ENCODE data around the gene ITPR3.

The ITPR3 gene

DNA sequence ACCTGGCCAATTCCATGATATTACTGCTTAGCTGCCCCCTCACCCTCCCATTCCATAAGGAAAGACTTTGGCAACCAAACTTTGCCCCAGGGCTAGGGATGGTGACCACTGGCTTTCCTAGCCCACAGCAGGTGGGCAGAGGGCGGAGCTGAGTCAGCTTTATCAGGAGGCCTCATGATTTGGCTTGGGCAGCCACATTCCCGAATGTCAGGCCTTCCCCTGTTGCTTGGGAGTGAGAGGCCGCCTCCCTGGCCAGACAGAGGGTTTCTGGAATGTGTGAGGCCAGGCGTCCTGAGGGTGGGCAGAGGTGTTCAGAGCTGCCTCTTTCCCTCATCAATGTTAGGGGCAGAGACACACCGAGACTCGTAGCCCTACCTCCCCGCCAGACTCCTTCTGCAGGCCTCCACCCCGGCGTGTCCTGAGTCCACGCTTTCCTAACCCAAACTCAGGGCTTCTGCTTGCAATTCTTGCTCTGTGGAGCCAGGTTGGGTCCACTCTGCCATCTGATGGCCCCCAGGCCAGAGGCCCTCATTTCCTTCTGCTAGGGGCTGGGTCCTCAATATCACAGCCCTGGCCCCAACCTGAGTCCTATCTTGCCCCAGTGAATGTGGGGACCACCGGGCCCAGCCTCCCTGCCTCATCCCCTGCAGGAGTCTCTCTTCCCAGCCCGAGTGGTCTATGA, 71.1 kb downstream of the ITPR3 start:
- no peak for TF ChIP-seq ZNF274 (IDR thresholded peaks at IDR 0.05; ENCODE audit: low read depth, low read length)
- H3K4me3 ChIP-seq (ENCODE audit: low read length) = no peak overlapping the region

DNA sequence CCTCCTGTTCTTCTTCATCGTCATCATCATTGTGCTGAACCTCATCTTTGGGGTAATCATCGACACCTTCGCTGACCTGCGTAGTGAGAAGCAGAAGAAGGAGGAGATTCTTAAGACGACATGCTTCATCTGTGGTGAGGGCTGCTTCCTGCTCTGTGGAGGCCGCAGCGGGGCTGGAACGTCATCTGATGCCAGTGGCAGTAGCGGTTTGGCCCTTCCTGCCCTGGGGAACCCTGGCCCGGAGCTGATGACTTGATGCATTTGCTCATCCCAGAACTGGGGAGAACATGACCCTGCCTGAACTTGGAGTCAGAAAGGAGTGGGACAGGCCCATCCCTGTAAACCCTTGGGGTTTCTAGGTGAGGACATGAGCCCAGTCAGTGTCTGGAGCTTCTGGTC, 71.6 kb downstream of the ITPR3 start:
- TF ChIP-seq ZNF274 (IDR thresholded peaks at IDR 0.05; ENCODE audit: low read depth, low read length) = no peak
- no peak overlapping the region for H3K4me3 ChIP-seq (ENCODE audit: low read length)

DNA sequence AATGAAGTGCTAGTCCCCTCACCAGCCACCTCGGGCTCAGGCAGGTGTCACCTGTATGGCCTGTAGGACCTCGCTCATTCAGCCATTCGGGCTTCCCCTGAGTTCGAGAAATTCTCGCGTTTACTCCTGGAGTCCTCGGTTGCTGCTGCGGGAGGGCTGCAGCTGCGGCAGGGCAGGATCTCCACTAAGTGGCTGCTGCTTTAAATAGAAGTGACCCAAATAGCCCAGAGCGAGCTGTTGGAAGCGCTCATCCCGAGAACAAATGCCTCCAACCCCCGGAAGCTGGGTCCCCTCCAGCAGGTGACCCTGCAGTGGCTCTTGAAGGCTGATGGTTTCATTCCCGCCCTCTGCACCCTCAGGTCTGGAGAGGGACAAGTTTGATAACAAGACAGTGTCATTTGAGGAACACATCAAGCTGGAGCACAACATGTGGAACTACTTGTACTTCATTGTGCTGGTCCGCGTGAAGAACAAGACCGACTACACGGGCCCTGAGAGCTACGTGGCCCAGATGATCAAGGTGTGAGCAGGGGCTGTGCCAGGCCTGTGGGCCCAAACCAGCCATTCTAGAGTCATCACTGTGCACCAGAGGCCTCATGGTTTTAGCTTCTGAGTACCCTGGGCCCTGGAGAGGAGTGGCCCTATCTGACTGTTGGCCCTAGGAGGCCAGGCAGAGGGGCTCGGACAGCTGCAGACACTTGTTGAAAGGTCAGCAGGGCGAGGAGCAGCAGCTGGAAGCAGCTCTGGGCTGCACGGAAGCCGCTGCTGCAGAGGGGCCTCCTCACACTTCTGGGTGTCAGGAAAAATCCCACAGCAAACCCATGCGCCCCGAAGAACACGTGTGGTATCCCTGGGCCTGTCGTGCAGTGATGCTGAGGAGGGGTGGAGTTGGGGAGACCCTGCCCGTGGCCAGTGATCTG, 72.3 kb downstream of the ITPR3 start:
- H3K4me3 ChIP-seq (ENCODE audit: low read length) = no peak overlapping the region

DNA sequence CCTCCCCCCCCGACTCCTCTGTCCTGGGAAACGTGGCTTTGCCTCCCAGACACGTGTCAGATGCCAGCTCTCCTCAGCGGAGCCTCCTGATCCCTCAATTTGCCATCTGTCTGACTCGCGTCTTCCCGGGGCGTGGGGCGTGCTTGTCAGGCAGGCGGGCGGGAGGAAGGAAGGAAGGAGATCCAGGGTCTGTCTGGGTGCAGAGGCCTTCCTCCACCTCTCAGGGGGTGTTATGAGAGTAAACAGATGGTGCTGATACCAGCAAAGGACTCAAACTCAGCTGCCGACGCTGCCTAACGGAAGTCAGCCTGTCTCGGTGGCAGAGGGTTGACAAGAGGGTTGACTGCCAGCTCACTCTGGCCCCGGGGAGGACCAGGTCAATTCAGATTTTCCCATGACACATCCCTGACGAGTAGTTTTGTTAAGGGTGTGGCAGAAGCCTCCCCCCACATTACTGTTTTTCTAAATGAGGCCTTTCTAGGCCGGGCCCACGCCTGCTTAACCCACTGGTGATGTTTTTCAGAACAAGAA, 73.3 kb downstream of the ITPR3 start:
- no peak for TF ChIP-seq ZNF274 (IDR thresholded peaks at IDR 0.05; ENCODE audit: low read depth, low read length)
- no peak overlapping the region for H3K4me3 ChIP-seq (ENCODE audit: low read length)

More for the DNA sequence above, 72.3 kb downstream of the ITPR3 start:
- TF ChIP-seq ZNF274 (IDR thresholded peaks at IDR 0.05; ENCODE audit: low read depth, low read length) = no peak

DNA sequence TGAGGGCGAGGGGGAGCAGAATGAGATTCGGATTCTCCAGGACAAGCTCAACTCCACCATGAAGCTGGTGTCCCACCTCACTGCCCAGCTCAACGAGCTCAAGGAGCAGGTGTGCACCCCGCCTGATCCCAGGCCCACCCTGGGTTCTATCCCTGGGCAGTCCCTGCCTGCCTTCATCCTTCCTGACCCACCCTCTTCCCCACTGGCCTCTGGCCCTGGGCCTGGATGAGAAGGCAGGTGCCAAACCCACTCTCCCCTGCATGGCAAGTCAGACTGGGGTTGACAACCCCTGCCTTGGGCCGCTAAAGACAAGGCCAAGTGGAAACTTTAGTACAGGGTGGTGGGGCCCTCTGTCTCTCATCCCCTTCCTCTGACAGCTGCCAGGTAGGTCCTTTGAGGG, 73.9 kb downstream of the ITPR3 start:
- no peak for TF ChIP-seq ZNF274 (IDR thresholded peaks at IDR 0.05; ENCODE audit: low read depth, low read length)

DNA sequence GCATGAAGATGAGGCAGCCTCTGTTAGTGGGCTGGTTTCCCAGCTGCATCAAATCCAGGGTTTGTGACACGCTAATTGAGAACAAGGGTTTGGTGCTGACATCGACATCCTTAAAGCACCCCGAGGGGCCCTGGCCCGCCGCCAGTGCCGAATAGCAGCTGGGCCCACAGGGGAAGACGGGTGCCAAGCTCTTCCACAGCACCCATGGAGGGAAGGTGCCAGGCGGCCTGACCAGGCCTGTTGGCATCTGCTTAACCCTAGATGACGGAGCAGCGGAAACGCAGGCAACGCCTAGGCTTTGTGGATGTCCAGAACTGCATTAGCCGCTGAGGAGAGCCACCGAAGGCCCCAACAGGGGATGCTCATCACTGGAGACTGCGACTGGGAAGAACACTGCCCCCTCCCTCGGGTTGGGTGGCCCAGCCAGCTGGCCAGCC, 74.3 kb downstream of the ITPR3 start:
- no peak overlapping the region for H3K4me3 ChIP-seq (ENCODE audit: low read length)
- TF ChIP-seq ZNF274 (IDR thresholded peaks at IDR 0.05; ENCODE audit: low read depth, low read length) = no peak

More for the DNA sequence above, 73.9 kb downstream of the ITPR3 start:
- H3K4me3 ChIP-seq (ENCODE audit: low read length) = no peak overlapping the region

DNA sequence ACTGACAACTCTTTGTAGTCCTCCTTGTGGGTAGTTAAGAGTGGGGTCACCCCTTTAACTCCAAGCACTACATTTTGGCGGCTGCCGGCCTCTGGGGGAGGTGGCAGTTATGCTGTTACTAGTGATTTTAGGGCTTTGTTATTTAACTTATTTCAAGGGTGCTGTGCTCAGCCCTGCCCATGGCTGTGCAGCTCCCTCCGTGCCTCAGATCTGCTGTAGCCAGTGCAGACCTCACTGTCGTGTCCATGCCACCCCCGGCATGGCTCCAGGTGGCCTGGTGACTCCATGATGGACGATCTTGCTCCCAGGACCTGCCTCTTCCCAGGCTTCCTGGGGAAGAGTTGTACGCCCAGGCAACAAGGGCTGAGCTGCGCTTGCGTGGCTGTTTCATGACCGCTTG, 75.0 kb downstream of the ITPR3 start:
- H3K4me3 ChIP-seq (ENCODE audit: low read length) = no peak overlapping the region
- no peak for TF ChIP-seq ZNF274 (IDR thresholded peaks at IDR 0.05; ENCODE audit: low read depth, low read length)

DNA sequence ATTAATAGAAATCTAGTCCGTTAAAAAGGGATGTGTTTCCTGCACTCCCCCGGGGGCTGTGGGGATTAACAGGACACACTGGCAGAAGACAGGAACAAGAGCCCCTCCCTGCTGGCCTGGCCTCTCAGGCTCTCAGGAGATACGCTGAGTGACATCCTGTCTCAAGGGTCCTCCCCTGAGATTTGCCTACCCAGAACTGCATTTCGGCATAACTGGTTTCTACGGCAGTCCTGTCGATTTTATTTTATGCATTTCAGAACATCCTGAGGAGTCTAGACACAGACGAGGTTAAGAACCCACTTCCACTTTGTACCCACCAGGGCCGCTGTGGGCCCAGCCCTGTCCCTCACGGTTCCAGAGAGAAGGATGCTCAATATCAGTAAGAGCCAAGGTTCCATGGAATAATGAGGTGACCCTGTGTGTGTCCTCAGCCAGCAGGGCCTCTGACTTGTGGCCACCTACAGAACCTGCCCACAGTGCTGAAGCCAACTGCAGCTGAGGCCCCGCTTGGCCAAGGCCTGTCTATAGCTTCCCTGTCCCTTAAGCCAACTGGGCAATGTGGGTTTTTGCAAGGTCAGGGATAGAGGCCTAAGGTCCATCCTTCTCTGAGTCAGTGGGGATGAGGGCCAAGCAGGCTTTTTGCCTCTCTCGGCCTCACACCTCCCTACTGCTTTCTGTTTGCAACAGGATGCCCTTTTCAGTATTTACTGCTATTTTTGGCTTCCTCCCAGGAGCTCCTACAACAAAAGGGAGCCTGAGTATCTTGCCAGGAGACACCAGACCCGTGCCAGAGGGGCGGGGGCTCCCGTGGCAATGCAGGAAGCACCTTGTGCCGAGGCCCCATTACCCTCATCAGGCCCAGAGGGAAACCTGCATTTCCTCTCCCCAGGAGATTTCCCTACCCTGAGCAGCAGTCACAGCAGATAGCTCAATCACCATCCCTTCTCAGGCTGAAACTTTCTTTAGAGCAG, 75.7 kb downstream of the ITPR3 start:
- TF ChIP-seq ZNF274 (IDR thresholded peaks at IDR 0.05; ENCODE audit: low read depth, low read length) = no peak
- H3K4me3 ChIP-seq (ENCODE audit: low read length) = no peak overlapping the region; the same call in 1 of the 2 replicates

DNA sequence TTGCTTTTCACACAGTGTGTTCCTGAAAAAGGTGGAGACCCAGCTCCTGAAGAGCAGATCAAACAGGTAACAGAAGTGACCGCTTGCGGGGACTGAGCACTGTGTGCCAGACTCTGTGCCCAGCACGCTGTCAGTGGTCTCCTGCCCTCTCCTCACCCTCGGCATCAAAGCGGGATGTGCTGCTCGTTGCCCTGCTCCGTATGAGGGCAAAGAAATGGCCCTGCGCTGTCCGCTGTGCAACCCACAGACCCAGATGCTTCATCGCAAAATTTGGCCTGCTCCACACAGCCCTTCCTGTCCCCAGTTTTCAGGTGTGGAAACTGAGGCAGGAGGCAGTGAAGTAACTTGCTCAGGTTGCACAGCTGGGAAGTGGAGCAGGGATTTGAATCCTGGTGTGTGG, 76.7 kb downstream of the ITPR3 start:
- no peak for TF ChIP-seq ZNF274 (IDR thresholded peaks at IDR 0.05; ENCODE audit: low read depth, low read length)
- H3K4me3 ChIP-seq (ENCODE audit: low read length) = no peak overlapping the region

DNA sequence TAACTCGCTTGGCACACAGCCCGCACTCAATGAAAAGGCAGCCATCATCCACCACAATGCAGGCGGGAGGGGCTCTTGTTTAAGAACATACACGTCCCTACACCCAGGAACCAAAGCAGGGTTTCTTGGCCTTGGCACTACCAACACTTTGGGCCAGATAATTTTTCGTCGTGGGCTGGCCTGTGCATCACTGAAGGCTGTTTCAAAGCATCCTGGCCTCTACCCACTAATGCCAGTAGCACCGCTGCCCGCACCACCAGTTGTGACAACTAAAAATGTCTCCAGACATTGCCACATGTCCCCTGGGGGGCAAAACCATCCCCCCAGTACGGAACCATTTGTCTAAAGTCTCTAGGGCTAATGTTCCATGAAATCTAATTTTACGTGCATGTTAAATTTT, 77.4 kb downstream of the ITPR3 start:
- TF ChIP-seq ZNF274 (IDR thresholded peaks at IDR 0.05; ENCODE audit: low read depth, low read length) = no peak
- H3K4me3 ChIP-seq (ENCODE audit: low read length) = no peak overlapping the region

DNA sequence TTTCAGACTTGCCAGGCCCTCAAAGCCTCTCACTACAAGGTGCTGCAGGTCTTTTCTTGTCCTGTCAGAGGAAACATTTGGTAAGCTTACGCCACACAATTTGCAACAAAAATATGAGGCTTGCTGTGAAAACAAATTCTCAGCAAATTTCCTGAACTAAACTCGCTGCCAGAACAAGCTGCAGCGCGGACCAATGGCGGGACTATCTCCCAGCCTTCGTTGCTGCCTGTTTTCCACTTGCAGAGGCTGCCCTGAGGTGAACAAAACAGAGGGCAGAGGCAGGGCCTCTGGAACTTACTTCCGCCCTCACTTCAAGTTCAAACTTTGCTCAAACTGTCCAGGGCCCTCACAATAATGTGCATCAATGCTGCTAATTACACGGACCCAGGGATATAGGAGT, 78.0 kb downstream of the ITPR3 start:
- H3K4me3 ChIP-seq (ENCODE audit: low read length) = no peak overlapping the region
- no peak for TF ChIP-seq ZNF274 (IDR thresholded peaks at IDR 0.05; ENCODE audit: low read depth, low read length)

DNA sequence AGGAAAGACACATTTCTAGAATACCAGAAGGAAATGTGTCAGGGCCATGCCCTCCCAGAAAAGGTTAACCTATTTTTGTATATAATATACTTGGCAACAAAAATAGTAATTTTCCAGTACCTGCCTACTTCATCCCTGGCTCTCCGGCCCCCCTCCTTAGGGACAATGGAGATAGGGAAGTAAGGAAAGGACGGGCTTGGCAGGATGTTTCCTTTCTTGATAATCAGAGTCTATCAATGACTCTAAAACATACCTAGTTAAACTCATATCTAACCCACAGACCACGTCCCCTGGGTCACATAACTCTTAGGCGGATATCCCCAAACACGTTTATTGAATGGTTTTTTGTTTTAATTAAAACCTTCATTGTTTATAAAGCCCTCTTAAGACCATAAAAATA, 78.6 kb downstream of the ITPR3 start:
- TF ChIP-seq ZNF274 (IDR thresholded peaks at IDR 0.05; ENCODE audit: low read depth, low read length) = no peak
- no peak overlapping the region for H3K4me3 ChIP-seq (ENCODE audit: low read length)

DNA sequence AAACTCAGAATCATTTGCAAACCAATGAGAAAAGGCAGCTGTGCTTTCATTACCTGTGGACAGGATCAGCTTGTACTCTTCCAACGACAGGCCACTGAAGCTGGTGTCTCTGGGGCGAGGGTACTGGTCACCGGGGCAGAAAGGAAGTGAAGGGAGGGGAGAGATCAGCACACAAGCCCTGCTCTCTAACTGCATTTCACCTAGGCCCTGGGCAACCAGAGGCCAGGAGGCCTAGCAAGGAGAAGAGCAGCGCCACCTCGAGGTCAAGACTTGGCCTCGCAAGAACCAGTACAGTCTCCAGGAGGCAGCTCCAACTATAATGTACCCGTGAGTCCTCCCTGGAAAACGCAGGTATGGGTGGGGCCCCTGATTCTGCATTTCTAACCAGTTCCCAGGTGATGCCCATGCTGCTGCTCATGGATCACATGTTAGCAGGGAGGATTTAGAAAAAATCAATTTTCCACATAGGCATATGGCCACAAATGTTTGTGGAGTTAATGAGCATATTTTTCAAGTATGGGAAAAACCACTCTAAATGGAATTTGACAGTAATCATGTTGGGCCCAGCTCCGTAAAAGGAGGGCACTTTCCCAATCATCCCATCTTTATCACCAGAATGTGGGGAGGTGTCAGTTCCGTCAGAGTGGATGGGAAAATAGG, 79.4 kb downstream of the ITPR3 start:
- H3K4me3 ChIP-seq (ENCODE audit: low read length) = no peak overlapping the region
- no peak for TF ChIP-seq ZNF274 (IDR thresholded peaks at IDR 0.05; ENCODE audit: low read depth, low read length)

Data from GM08714 (cell line).